WTC11 (cell line): Measurements from ENCODE around the gene C17orf114.
A peak's percentile ranks its signal among the peaks of the same experiment; 100 is the strongest.

ENCODE experiments used
- ATAC-seq: fragments of 200-7000 bp; cut with Tn5 transposase; 2 replicates; pipeline ENCODE4 v1.10.0; 2021; ENCODE audit warnings: mild to moderate bottlenecking, moderate library complexity
- CTCF ChIA-PET: fragments of 300-600 bp; sonication (Branson Sonifier 250); formaldehyde crosslinking; loops from one replicate; lab custom pipeline; 2021; ENCODE audit warnings: antibody characterized with exemption; lab: Charles Lee
- POLR2A ChIA-PET: fragments of 350-600 bp; sonication (Branson Sonifier 250); formaldehyde crosslinking; loops from one replicate; lab custom pipeline; 2021; ENCODE audit warnings: antibody characterized with exemption; lab: Charles Lee
- DNase-seq: peaks from one replicate; pipeline ENCODE4 v3.0.0; 2021; ENCODE audit warnings: low spot score
- H3K27ac Mint-ChIP-seq: 2 replicates; pipeline ENCODE4 v1.8.0; 2021; ENCODE audit warnings: mixed read lengths
- H3K27me3 Mint-ChIP-seq: 2 replicates; pipeline ENCODE4 v1.8.0; 2021; ENCODE audit warnings: low read depth, mild to moderate bottlenecking, moderate library complexity, mixed read lengths
- H3K36me3 Mint-ChIP-seq: 2 replicates; pipeline ENCODE4 v1.8.0; 2021; ENCODE audit warnings: mixed read lengths
- H3K4me1 Mint-ChIP-seq: 2 replicates; pipeline ENCODE4 v1.8.0; 2022; ENCODE audit warnings: mixed read lengths
- H3K4me3 Mint-ChIP-seq: 2 replicates; pipeline ENCODE4 v1.8.0; 2021; ENCODE audit warnings: mild to moderate bottlenecking, moderate library complexity, mixed read lengths
- H3K9me3 Mint-ChIP-seq: 2 replicates; pipeline ENCODE4 v1.8.0; 2021; ENCODE audit warnings: mixed read lengths
- AFF4 ChIP-seq: sonication (generic); formaldehyde crosslinking; IDR thresholded peaks from 2 replicates; pipeline ENCODE4 v1.8.1; 2023; ENCODE audit warnings: mild to moderate bottlenecking, missing genetic modification reagents, borderline replicate concordance
- ATF1 ChIP-seq: sonication (generic); formaldehyde crosslinking; IDR thresholded peaks from 2 replicates; pipeline ENCODE4 v1.8.1; 2023; ENCODE audit warnings: mild to moderate bottlenecking, moderate library complexity, missing genetic modification reagents
- CBFB ChIP-seq: sonication (generic); formaldehyde crosslinking; IDR thresholded peaks from 2 replicates; pipeline ENCODE4 v1.8.1; 2022; ENCODE audit warnings: mild to moderate bottlenecking, low read depth, missing genetic modification reagents
- ESRRA ChIP-seq: sonication (generic); formaldehyde crosslinking; IDR thresholded peaks from 2 replicates; pipeline ENCODE4 v1.8.1; 2022; ENCODE audit warnings: mild to moderate bottlenecking, missing genetic modification reagents, borderline replicate concordance
- GRHL2 ChIP-seq: fragments of 250-450 bp; sonication (Bioruptor Pico); IDR thresholded peaks from 2 replicates; pipeline ENCODE4 v1.8.0; 2022; ENCODE audit warnings: mild to moderate bottlenecking, moderate library complexity; ENCODE audit not compliant: insufficient replicate concordance, severe bottlenecking
- MAX ChIP-seq: sonication (generic); formaldehyde crosslinking; IDR thresholded peaks from 2 replicates; pipeline ENCODE4 v1.8.0; 2022; ENCODE audit warnings: mild to moderate bottlenecking, missing genetic modification reagents
- MLX ChIP-seq: sonication (generic); formaldehyde crosslinking; IDR thresholded peaks from 2 replicates; pipeline ENCODE4 v1.8.1; 2023; ENCODE audit warnings: mild to moderate bottlenecking, missing genetic modification reagents, moderate library complexity
- NFATC4 ChIP-seq: fragments of 250-450 bp; sonication (Bioruptor Pico); IDR thresholded peaks from 2 replicates; pipeline ENCODE4 v1.9.0; 2021; ENCODE audit warnings: mild to moderate bottlenecking
- NR3C1 ChIP-seq: sonication (generic); formaldehyde crosslinking; conservative IDR thresholded peaks from 2 replicates; pipeline ENCODE4 v1.8.1; 2023; ENCODE audit warnings: low read depth, mild to moderate bottlenecking, missing genetic modification reagents
- PREB ChIP-seq: sonication (generic); formaldehyde crosslinking; IDR thresholded peaks from 2 replicates; pipeline ENCODE4 v1.8.1; 2022; ENCODE audit warnings: mild to moderate bottlenecking, missing genetic modification reagents, moderate library complexity, borderline replicate concordance
- TP53 ChIP-seq: sonication (generic); formaldehyde crosslinking; IDR thresholded peaks from 2 replicates; pipeline ENCODE4 v1.8.1; 2023; ENCODE audit warnings: mild to moderate bottlenecking, missing genetic modification reagents
- USF1 ChIP-seq: sonication (generic); formaldehyde crosslinking; IDR thresholded peaks from 2 replicates; pipeline ENCODE4 v1.8.0; 2022; ENCODE audit warnings: mild to moderate bottlenecking, missing genetic modification reagents
- USF2 ChIP-seq: sonication (generic); formaldehyde crosslinking; IDR thresholded peaks from 2 replicates; pipeline ENCODE4 v1.8.1; 2023; ENCODE audit warnings: mild to moderate bottlenecking, missing genetic modification reagents, moderate library complexity
- ZMAT4 ChIP-seq: fragments of 250-450 bp; sonication (Bioruptor Pico); IDR thresholded peaks from 2 replicates; pipeline ENCODE4 v1.9.0; 2021; ENCODE audit warnings: mild to moderate bottlenecking
- ZNF219 ChIP-seq: sonication (generic); formaldehyde crosslinking; IDR thresholded peaks from 2 replicates; pipeline ENCODE4 v1.8.0; 2023; ENCODE audit warnings: missing genetic modification reagents, mild to moderate bottlenecking, borderline replicate concordance
- ZNF317 ChIP-seq: sonication (generic); formaldehyde crosslinking; IDR thresholded peaks from 2 replicates; pipeline ENCODE4 v1.8.1; 2023; ENCODE audit warnings: low read depth, mild to moderate bottlenecking, moderate library complexity, missing genetic modification reagents, borderline replicate concordance
- ZNF423 ChIP-seq: fragments of 250-450 bp; sonication (Bioruptor Pico); IDR thresholded peaks from 2 replicates; pipeline ENCODE4 v2.1.2; 2022; ENCODE audit warnings: mild to moderate bottlenecking, moderate library complexity
- TF ChIP-seq, protein P1 (sequence below): sonication (generic); formaldehyde crosslinking; IDR thresholded peaks from 2 replicates; pipeline ENCODE4 v1.8.1; 2022; ENCODE audit warnings: low read depth, mild to moderate bottlenecking, moderate library complexity, missing genetic modification reagents, borderline replicate concordance
- TF ChIP-seq, protein P2 (sequence below): sonication (generic); formaldehyde crosslinking; IDR thresholded peaks from 2 replicates; pipeline ENCODE4 v1.8.0; 2022; ENCODE audit warnings: mild to moderate bottlenecking, missing genetic modification reagents
- TF ChIP-seq, protein P3 (sequence below): sonication (generic); formaldehyde crosslinking; IDR thresholded peaks from 2 replicates; pipeline ENCODE4 v1.8.0; 2022; ENCODE audit warnings: mild to moderate bottlenecking, missing genetic modification reagents

Gene C17orf114

GRCh38 chr17:4838309-4838785, 36.2 kb upstream of the C17orf114 start:
- no peaks in the 10 kb centered on the region for H3K27me3 Mint-ChIP-seq
- H3K4me1 Mint-ChIP-seq: peaks cover 45% of the 10 kb centered on the region
- no peak for ATAC-seq
- H3K9me3 Mint-ChIP-seq: no peaks in the 10 kb centered on the region
- DNase-seq: no peak
- ChIA-PET CTCF (interaction anchor here (0.5 to 1.8 kb wide), 5 partner anchors 11 to 194 kb away, joined by 3 to 4 read pairs (median 3); no protein-coding TSS in a partner anchor), POLR2A (no interaction called here)
- no peak overlapping the region for H3K4me3 Mint-ChIP-seq
- no peaks in the 10 kb centered on the region for H3K36me3 Mint-ChIP-seq
- no peak overlapping the region for H3K27ac Mint-ChIP-seq
- TF ChIP-seq MLX (CRISPR knock-in tag): no peak
- no peak for TF ChIP-seq CBFB (CRISPR knock-in tag)
- no peak for TF ChIP-seq GRHL2 (CRISPR knock-in tag)
- no peak for TF ChIP-seq USF1 (CRISPR knock-in tag)
- TF ChIP-seq ZNF219 (CRISPR knock-in tag): no peak

DNA sequence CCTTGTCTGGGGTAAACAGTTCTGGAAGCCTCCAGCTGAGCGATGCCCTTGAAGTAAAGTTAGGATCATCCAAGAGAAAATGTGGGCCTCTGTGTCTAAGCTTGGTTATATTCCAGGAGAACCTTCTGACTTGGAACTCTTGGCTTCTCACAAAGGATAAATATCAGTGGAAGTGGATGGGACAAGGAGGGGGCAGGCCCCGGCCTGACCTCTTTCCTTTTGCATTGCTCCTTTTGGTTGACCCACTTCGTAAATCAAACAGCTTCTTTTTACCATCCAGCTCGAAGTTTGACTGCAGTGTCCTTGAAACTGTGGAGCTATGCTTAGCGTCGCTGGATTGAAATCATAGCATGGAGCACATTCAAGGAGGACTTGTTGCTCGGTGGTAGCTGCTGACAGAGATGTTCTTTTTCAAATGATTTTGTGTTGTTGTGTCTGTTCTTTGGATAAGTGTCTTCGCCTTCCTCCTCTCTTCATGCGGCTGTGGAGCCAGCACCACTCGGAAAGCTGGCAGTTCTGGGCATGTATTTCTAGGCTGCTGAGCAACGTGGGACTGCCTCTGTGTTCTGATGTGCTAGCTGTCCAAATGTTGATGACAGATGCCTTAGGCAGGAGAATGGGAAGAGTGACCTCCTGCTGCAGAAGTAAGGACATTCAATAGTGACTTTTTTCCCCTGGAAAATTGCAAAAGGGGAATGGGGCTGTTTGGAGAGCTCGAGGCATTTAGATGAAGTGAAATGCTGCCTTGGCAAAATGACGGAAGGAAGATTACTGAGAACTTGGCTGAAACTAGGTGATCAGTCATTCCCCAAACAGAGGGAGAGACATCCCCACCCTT, 35.6 kb upstream of the C17orf114 start:
- H3K27ac Mint-ChIP-seq: peak overlapping the region; percentile 24
- ChIA-PET CTCF (interaction anchor here (0.6 to 1.8 kb wide), 3 partner anchors 11 to 137 kb away, joined by 3 to 4 read pairs (median 3); no protein-coding TSS in a partner anchor), POLR2A (no interaction called here)
- H3K27me3 Mint-ChIP-seq: no peaks in the 10 kb centered on the region; the same call in 1 of the 2 replicates
- H3K9me3 Mint-ChIP-seq: no peaks in the 10 kb centered on the region
- no peak overlapping the region for H3K4me3 Mint-ChIP-seq
- H3K36me3 Mint-ChIP-seq: no peaks in the 10 kb centered on the region
- DNase-seq: no peak
- H3K4me1 Mint-ChIP-seq: peaks cover 43% of the 10 kb centered on the region
- no peak for ATAC-seq
- TF ChIP-seq ESRRA (CRISPR knock-in tag): no peak
- TF ChIP-seq, protein P1, sequence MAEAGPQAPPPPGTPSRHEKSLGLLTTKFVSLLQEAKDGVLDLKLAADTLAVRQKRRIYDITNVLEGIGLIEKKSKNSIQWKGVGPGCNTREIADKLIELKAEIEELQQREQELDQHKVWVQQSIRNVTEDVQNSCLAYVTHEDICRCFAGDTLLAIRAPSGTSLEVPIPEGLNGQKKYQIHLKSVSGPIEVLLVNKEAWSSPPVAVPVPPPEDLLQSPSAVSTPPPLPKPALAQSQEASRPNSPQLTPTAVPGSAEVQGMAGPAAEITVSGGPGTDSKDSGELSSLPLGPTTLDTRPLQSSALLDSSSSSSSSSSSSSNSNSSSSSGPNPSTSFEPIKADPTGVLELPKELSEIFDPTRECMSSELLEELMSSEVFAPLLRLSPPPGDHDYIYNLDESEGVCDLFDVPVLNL (CRISPR knock-in tag): no peak
- TF ChIP-seq ZMAT4 (CRISPR knock-in tag): no peak
- TF ChIP-seq, protein P2, sequence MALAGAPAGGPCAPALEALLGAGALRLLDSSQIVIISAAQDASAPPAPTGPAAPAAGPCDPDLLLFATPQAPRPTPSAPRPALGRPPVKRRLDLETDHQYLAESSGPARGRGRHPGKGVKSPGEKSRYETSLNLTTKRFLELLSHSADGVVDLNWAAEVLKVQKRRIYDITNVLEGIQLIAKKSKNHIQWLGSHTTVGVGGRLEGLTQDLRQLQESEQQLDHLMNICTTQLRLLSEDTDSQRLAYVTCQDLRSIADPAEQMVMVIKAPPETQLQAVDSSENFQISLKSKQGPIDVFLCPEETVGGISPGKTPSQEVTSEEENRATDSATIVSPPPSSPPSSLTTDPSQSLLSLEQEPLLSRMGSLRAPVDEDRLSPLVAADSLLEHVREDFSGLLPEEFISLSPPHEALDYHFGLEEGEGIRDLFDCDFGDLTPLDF (CRISPR knock-in tag): no peak
- TF ChIP-seq AFF4 (CRISPR knock-in tag): no peak
- TF ChIP-seq, protein P3, sequence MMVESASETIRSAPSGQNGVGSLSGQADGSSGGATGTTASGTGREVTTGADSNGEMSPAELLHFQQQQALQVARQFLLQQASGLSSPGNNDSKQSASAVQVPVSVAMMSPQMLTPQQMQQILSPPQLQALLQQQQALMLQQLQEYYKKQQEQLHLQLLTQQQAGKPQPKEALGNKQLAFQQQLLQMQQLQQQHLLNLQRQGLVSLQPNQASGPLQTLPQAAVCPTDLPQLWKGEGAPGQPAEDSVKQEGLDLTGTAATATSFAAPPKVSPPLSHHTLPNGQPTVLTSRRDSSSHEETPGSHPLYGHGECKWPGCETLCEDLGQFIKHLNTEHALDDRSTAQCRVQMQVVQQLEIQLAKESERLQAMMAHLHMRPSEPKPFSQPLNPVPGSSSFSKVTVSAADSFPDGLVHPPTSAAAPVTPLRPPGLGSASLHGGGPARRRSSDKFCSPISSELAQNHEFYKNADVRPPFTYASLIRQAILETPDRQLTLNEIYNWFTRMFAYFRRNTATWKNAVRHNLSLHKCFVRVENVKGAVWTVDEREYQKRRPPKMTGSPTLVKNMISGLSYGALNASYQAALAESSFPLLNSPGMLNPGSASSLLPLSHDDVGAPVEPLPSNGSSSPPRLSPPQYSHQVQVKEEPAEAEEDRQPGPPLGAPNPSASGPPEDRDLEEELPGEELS (CRISPR knock-in tag): no peak
- no peak for TF ChIP-seq PREB (CRISPR knock-in tag)
- TF ChIP-seq NFATC4 (CRISPR knock-in tag): no peak
- TF ChIP-seq ZNF423: no peak
- TF ChIP-seq NR3C1 (CRISPR knock-in tag): no peak
- TF ChIP-seq USF2 (CRISPR knock-in tag): no peak
- TF ChIP-seq TP53 (CRISPR knock-in tag): no peak
- TF ChIP-seq ATF1: no peak
- no peak for TF ChIP-seq MAX (CRISPR knock-in tag)
- TF ChIP-seq ZNF317 (CRISPR knock-in tag): no peak
- TF ChIP-seq, all 79 proteins: peak for 0
